ENCODE results near the gene DIP2B.

DIP2B gene

DNA sequence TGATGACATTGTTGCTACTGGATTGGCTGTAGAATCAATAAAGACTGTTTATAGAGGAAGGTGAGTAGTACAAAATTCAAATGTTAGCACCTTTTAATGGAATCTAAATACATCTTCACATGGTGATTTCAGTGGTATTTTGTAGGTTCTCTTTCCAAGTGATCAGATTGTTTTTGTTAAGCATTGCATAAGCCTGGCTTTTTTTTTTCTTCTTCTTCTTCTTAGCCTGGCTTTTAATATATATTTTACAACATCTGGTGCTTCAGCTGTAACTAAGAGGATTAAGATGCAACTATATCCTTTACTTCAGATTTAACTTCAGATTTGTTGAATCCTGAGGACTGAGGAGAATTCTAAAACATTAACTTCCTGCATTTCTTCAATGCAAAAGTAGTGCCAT is 201.8 kb downstream of the DIP2B start:
- Histone ChIP-seq H3K9ac (ENCODE audit: low read depth, low read length) (no peak overlapping the region), H3K4me1 (ENCODE audit: control insufficient read depth, insufficient read depth, low read length) (no peaks in the 10 kb centered on the region), H3K27me3 (ENCODE audit: control insufficient read depth, insufficient read depth, low read length) (no peaks in the 10 kb centered on the region), H3K9me3 (ENCODE audit: control insufficient read depth, insufficient read depth, low read length) (no peaks in the 10 kb centered on the region), H3K4me3 (ENCODE audit: low read depth, low read length) (no peak overlapping the region), H3K36me3 (ENCODE audit: control insufficient read depth, insufficient read depth, low read length) (peaks cover 16% of the 10 kb centered on the region)

DNA sequence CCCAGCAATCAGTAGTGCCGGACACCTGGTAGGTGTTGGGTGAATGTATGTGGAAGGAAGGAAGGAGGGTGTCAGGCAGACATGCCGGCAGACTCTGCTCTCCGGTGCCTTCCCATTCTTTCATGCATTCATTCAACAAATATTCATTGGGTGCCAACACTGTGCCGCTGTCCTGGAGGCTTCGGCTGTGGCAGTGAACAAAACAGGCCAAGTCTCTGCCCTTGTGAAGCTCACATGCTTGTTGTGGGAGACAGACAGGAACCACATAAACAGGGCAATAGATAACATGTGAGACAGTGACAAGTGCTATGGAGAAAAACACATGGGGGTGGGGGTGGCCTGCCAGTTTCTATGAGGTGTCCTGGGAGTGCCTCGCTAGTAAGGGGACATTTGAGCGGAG is 202.6 kb downstream of the DIP2B start:
- Histone ChIP-seq H3K4me3 (ENCODE audit: low read depth, low read length) (no peak overlapping the region), H3K27me3 (ENCODE audit: control insufficient read depth, insufficient read depth, low read length) (no peaks in the 10 kb centered on the region), H3K9ac (ENCODE audit: low read depth, low read length) (no peak overlapping the region), H3K36me3 (ENCODE audit: control insufficient read depth, insufficient read depth, low read length) (peaks cover 16% of the 10 kb centered on the region), H3K9me3 (ENCODE audit: control insufficient read depth, insufficient read depth, low read length) (no peaks in the 10 kb centered on the region), H3K4me1 (ENCODE audit: control insufficient read depth, insufficient read depth, low read length) (no peaks in the 10 kb centered on the region)

DNA sequence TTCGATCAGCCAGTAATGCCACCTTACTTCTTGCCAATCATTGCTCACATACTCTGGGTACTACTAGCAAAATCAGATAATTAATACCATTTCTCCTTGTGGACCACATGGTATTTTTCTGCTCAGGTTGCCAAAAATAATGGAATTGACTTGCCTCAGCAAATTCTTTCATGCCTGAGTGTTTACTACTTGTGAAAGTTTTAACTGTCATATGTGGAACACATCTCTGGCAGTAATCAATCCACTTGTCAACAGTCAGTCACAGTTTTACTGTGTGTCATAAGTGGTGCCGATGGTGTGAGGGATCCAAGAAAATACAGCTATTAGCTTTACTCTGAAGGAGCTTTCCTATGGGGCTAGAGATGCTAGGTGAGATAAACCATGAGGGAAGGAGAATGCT is 203.8 kb downstream of the DIP2B start:
- Histone ChIP-seq H3K9me3 (ENCODE audit: control insufficient read depth, insufficient read depth, low read length) (no peaks in the 10 kb centered on the region), H3K36me3 (ENCODE audit: control insufficient read depth, insufficient read depth, low read length) (peaks cover 14% of the 10 kb centered on the region), H3K4me1 (ENCODE audit: control insufficient read depth, insufficient read depth, low read length) (no peaks in the 10 kb centered on the region), H3K4me3 (ENCODE audit: low read depth, low read length) (no peak overlapping the region), H3K27me3 (ENCODE audit: control insufficient read depth, insufficient read depth, low read length) (no peaks in the 10 kb centered on the region), H3K9ac (ENCODE audit: low read depth, low read length) (no peak overlapping the region)

DNA sequence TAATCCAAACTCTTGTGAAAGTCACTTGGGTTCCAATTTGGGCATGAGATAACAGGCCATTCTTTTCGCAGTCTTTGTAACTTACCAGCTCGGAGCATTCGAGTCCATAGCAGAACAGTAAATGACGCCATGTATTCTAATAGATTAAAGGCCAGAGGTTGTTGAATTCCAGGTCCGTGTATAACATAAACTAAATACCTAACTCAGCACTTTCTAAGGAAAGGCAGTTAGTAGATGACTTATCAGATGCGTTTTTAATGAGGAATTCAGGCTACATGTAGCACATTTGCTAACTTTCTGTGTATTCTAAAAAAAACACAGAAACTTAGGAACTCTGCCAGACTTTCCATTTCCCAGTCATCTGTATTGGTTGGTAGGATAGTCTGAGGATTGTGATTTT is 206.3 kb downstream of the DIP2B start:
- no peak overlapping the region for H3K4me3 ChIP-seq (ENCODE audit: low read depth, low read length)
- H3K9ac ChIP-seq (ENCODE audit: low read depth, low read length): no peak overlapping the region
- peaks cover 14% of the 10 kb centered on the region for H3K36me3 ChIP-seq (ENCODE audit: control insufficient read depth, insufficient read depth, low read length)
- no peaks in the 10 kb centered on the region for H3K9me3 ChIP-seq (ENCODE audit: control insufficient read depth, insufficient read depth, low read length)
- H3K27me3 ChIP-seq (ENCODE audit: control insufficient read depth, insufficient read depth, low read length): no peaks in the 10 kb centered on the region
- H3K4me1 ChIP-seq (ENCODE audit: control insufficient read depth, insufficient read depth, low read length): no peaks in the 10 kb centered on the region

DNA sequence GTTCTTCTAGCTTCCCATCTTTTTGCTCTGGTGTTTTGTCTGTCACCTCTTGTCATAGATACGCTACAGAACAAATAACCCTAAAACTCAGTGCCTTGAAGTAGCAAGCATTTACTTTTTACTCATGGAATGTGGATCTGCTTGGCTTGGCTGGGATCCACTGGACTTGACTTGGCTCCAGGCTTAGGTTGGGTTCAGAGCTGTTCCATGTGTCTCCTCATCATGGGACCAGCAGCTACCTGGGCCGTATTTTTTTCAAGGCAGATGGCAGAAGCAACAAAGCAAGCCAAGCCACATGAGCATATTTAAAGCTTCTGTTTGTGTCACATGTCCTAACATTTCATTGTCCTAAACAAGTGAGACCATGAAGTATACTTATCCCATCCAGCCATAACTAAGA is 210.4 kb downstream of the DIP2B start:
- Histone ChIP-seq H3K27me3 (ENCODE audit: control insufficient read depth, insufficient read depth, low read length) (no peaks in the 10 kb centered on the region), H3K4me1 (ENCODE audit: control insufficient read depth, insufficient read depth, low read length) (no peaks in the 10 kb centered on the region), H3K4me3 (ENCODE audit: low read depth, low read length) (no peak overlapping the region), H3K9ac (ENCODE audit: low read depth, low read length) (no peak overlapping the region), H3K9me3 (ENCODE audit: control insufficient read depth, insufficient read depth, low read length) (no peaks in the 10 kb centered on the region), H3K36me3 (ENCODE audit: control insufficient read depth, insufficient read depth, low read length) (peaks cover 6% of the 10 kb centered on the region)

DNA sequence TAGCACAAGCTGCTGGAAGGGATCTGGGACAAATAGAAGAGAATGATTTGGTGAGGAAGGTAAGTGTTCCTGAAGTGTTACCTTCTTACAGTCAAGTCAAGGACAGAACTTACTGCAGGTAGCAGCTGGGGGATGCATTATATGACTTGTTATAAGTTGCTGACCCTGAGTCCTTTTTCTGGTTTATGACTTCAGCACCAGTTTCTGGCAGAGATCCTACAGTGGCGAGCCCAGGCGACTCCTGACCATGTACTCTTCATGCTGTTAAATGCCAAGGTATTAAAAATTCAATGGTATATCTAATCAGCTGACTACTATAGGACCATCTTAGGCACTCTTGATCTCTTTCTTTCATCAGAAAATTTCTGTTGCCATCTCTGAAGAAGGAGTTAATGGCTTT is 214.0 kb downstream of the DIP2B start:
- Histone ChIP-seq H3K4me1 (ENCODE audit: control insufficient read depth, insufficient read depth, low read length) (no peaks in the 10 kb centered on the region), H3K36me3 (ENCODE audit: control insufficient read depth, insufficient read depth, low read length) (peaks cover 6% of the 10 kb centered on the region), H3K9ac (ENCODE audit: low read depth, low read length) (no peak overlapping the region), H3K27me3 (ENCODE audit: control insufficient read depth, insufficient read depth, low read length) (no peaks in the 10 kb centered on the region), H3K4me3 (ENCODE audit: low read depth, low read length) (no peak overlapping the region), H3K9me3 (ENCODE audit: control insufficient read depth, insufficient read depth, low read length) (no peaks in the 10 kb centered on the region)

DNA sequence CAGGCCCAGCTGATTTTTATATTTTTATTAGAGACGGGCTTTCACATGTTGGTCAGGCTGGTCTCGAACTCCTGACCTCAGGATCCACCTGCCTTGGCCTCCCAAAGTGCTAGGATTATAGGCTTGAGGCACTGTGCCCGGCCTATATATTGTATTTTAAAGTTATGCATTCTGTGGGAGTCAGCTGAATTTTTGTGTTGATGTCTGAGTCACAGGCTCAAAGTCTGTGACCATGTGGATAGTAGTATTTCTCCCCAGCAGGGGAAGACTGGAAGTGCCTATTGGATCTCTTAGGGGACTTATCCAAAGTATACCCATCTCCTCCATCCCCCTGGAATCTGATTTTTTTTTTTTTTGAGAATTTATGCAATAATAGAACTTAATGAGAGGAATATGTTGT is 215.3 kb downstream of the DIP2B start:
- no peaks in the 10 kb centered on the region for H3K27me3 ChIP-seq (ENCODE audit: control insufficient read depth, insufficient read depth, low read length)
- H3K4me1 ChIP-seq (ENCODE audit: control insufficient read depth, insufficient read depth, low read length): no peaks in the 10 kb centered on the region
- H3K9ac ChIP-seq (ENCODE audit: low read depth, low read length): no peak overlapping the region
- no peaks in the 10 kb centered on the region for H3K9me3 ChIP-seq (ENCODE audit: control insufficient read depth, insufficient read depth, low read length)
- peaks cover 10% of the 10 kb centered on the region for H3K36me3 ChIP-seq (ENCODE audit: control insufficient read depth, insufficient read depth, low read length)
- no peak overlapping the region for H3K4me3 ChIP-seq (ENCODE audit: low read depth, low read length)

DNA sequence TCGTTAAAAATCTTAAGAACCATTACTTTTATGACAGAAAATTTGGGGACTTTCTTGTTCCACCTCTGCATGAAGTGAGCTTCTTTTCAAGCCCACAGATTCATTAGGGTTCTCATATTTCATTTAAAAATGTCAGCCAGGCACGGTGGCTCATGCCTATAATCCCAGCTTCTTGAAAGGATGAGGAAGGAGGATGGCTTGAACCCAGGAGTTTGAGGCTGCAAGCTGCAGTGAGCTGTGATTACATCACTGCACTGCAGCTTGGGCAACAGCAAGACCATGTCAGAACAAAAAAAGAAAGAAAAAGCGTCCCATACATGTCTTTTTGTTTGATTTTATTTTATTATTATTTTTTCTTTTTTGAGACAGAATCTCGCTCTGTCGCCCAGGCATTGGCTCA is 215.7 kb downstream of the DIP2B start:
- no peak overlapping the region for H3K9ac ChIP-seq (ENCODE audit: low read depth, low read length)
- H3K36me3 ChIP-seq (ENCODE audit: control insufficient read depth, insufficient read depth, low read length): peaks cover 10% of the 10 kb centered on the region

DNA sequence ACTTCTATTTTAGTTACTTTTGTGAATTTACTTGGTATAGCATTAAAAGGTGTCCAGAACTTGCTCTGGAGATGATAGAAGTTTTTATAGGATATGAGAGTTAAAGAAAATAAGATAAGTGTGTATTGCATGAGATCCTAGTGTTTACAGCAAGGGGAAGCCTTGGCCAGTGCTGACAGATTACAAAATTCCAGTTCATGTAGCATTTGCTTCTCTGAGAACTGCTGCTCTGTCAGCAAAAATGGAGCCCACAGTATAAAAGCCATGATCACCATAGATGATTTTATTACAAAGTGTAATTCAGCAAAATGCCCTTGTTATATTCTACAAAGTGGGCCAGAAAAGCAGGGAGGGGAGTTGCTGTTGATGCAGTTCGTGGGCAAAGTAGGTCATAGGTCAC is 219.1 kb downstream of the DIP2B start:
- no peak overlapping the region for H3K4me3 ChIP-seq (ENCODE audit: low read depth, low read length)
- H3K36me3 ChIP-seq (ENCODE audit: control insufficient read depth, insufficient read depth, low read length): peaks cover 13% of the 10 kb centered on the region
- no peaks in the 10 kb centered on the region for H3K9me3 ChIP-seq (ENCODE audit: control insufficient read depth, insufficient read depth, low read length)
- H3K9ac ChIP-seq (ENCODE audit: low read depth, low read length): no peak overlapping the region
- H3K4me1 ChIP-seq (ENCODE audit: control insufficient read depth, insufficient read depth, low read length): no peaks in the 10 kb centered on the region
- no peaks in the 10 kb centered on the region for H3K27me3 ChIP-seq (ENCODE audit: control insufficient read depth, insufficient read depth, low read length)

More for the DNA sequence above, 215.7 kb downstream of the DIP2B start:
- H3K27me3 ChIP-seq (ENCODE audit: control insufficient read depth, insufficient read depth, low read length): no peaks in the 10 kb centered on the region
- H3K4me1 ChIP-seq (ENCODE audit: control insufficient read depth, insufficient read depth, low read length): no peaks in the 10 kb centered on the region
- H3K9me3 ChIP-seq (ENCODE audit: control insufficient read depth, insufficient read depth, low read length): no peaks in the 10 kb centered on the region
- H3K4me3 ChIP-seq (ENCODE audit: low read depth, low read length): no peak overlapping the region

DNA sequence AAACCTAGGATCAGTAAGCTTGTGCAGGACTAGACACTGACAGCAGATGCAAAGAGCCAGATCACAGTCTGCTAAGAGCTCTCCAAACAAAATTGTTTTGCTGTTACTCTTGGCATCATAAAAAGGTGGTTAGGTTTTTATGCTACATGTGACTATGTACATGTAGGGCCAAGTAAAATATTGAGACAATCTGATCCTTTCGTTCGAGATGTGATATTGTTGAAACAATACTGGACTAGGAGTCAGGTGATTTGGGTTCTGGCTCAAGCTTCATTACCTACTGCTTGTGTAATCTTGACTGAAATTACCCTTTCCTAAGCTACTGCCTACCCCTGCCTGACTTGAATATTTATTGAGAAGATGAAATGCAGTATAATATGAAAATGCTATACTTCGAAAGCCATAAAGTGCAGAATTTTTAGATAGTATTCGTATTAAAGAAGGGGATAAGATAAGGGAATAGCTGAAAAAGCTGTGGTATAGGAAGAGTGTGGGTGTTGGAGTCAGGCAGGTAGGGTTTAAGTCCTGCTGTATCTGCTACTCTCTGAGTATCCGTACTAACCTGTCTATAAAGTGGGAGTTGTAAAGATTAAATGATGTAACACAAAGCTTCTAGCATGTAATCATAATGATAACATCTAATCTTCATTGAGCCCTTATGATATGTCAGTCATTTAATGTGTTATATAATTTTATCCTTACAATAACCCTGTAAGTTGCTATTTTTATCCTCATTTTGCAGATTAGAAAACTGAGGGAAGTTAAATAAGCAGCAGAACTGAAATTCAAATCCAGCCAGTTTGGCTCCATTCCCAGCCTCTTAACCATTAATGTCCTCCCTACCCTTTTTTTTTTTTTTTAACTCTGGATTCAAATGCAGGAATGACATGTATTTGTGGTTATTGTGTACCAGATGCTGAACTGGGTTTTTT is 220.5 kb downstream of the DIP2B start:
- H3K27me3 ChIP-seq (ENCODE audit: control insufficient read depth, insufficient read depth, low read length): no peaks in the 10 kb centered on the region
- H3K4me1 ChIP-seq (ENCODE audit: control insufficient read depth, insufficient read depth, low read length): no peaks in the 10 kb centered on the region
- no peak overlapping the region for H3K9ac ChIP-seq (ENCODE audit: low read depth, low read length)
- H3K9me3 ChIP-seq (ENCODE audit: control insufficient read depth, insufficient read depth, low read length): no peaks in the 10 kb centered on the region
- H3K4me3 ChIP-seq (ENCODE audit: low read depth, low read length): no peak overlapping the region
- H3K36me3 ChIP-seq (ENCODE audit: control insufficient read depth, insufficient read depth, low read length): peaks cover 17% of the 10 kb centered on the region

DNA sequence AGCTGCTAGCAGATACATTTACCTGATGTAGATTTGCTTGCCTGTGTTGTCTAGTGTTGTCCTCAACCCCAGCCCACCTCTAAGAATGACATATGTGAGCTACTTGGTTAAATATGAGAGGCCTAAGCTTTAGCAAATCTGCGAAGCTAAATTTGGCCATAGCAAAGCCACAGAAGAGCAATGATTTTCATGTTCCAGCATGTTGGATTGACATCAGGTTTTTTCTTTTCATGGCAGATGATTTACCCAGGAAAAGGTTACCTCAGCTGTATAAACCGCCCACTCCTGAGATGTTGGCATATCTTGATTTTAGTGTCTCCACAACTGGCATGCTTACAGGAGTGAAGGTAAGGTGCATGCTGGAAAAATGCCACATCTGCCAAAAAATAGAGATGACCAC is 222.7 kb downstream of the DIP2B start:
- Histone ChIP-seq H3K9ac (ENCODE audit: low read depth, low read length) (no peak overlapping the region), H3K36me3 (ENCODE audit: control insufficient read depth, insufficient read depth, low read length) (peaks cover 24% of the 10 kb centered on the region)

DNA sequence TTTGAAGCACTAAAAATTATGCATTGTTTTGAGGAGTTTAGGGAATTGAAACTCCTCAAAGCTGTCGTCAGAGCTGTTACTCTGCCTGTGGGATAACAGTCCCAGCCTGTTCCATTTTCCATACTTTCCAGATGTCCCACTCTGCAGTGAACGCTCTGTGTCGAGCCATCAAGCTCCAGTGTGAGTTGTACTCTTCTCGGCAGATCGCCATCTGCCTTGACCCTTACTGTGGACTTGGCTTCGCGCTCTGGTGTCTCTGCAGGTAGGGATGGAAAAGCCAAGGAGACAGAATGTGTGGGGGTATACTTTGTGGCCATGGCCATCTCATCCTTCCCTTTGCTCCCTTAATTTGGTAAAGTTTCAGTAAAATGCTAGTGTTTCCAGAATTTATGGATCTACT is 223.6 kb downstream of the DIP2B start:
- Histone ChIP-seq H3K36me3 (ENCODE audit: control insufficient read depth, insufficient read depth, low read length) (peaks cover 24% of the 10 kb centered on the region), H3K4me1 (ENCODE audit: control insufficient read depth, insufficient read depth, low read length) (no peaks in the 10 kb centered on the region), H3K4me3 (ENCODE audit: low read depth, low read length) (no peak overlapping the region), H3K9me3 (ENCODE audit: control insufficient read depth, insufficient read depth, low read length) (no peaks in the 10 kb centered on the region), H3K27me3 (ENCODE audit: control insufficient read depth, insufficient read depth, low read length) (no peaks in the 10 kb centered on the region), H3K9ac (ENCODE audit: low read depth, low read length) (no peak overlapping the region)

More for the DNA sequence above, 222.7 kb downstream of the DIP2B start:
- Histone ChIP-seq H3K4me3 (ENCODE audit: low read depth, low read length) (no peak overlapping the region), H3K4me1 (ENCODE audit: control insufficient read depth, insufficient read depth, low read length) (no peaks in the 10 kb centered on the region), H3K27me3 (ENCODE audit: control insufficient read depth, insufficient read depth, low read length) (no peaks in the 10 kb centered on the region), H3K9me3 (ENCODE audit: control insufficient read depth, insufficient read depth, low read length) (no peaks in the 10 kb centered on the region)

Data from iPS-15b (cell line).